Endothelial cell (in vitro differentiated cells): ENCODE data around the gene SEC14L1. TPM values are rescaled to one million over a fixed set of nuclear protein-coding genes. Genes with fewer than 3 reads are reported as not detected.
A peak's percentile ranks its signal among the peaks of the same experiment; 100 is the strongest.
"Not testable (repeated sequence)": the region's sequence is repeated elsewhere in the genome, so short reads cannot be mapped to it uniquely, and the experiment has no call there.

Source experiments
- DNase-seq: peaks from one replicate; pipeline ENCODE4 v3.0.0; 2021; ENCODE audit warnings: low spot score
- H3K27ac Mint-ChIP-seq: one replicate; pipeline ENCODE4 v1.8.0; 2021; ENCODE audit warnings: mixed read lengths, inconsistent platforms; ENCODE audit not compliant: unreplicated experiment
- H3K27me3 Mint-ChIP-seq: one replicate; pipeline ENCODE4 v1.8.0; 2021; ENCODE audit warnings: mild to moderate bottlenecking, moderate library complexity, mixed read lengths, inconsistent platforms; ENCODE audit not compliant: unreplicated experiment
- H3K36me3 Mint-ChIP-seq: one replicate; pipeline ENCODE4 v1.8.0; 2021; ENCODE audit warnings: mild to moderate bottlenecking, low read depth, mixed read lengths, inconsistent platforms; ENCODE audit not compliant: unreplicated experiment
- H3K4me1 Mint-ChIP-seq: one replicate; pipeline ENCODE4 v1.8.0; 2021; ENCODE audit warnings: mild to moderate bottlenecking, mixed read lengths, inconsistent platforms; ENCODE audit not compliant: unreplicated experiment
- H3K4me3 Mint-ChIP-seq: one replicate; pipeline ENCODE4 v1.8.0; 2021; ENCODE audit warnings: mild to moderate bottlenecking, mixed read lengths, inconsistent platforms; ENCODE audit not compliant: unreplicated experiment
- H3K9me3 Mint-ChIP-seq: one replicate; pipeline ENCODE4 v1.8.0; 2021; ENCODE audit warnings: mixed read lengths, inconsistent platforms; ENCODE audit not compliant: unreplicated experiment
- CTCF ChIP-seq: fragments of 200-600 bp; sonication (generic); IDR thresholded peaks from one replicate; pipeline ENCODE4 v1.5.0; 2021; ENCODE audit warnings: antibody characterized with exemption; ENCODE audit not compliant: unreplicated experiment
- total RNA-seq: library from RNA; stranded (reverse); fragmentation: NEBNext Ultra II Directional; extraction: Animal tissue kit (Norgen Biotek cat#: 25700); gene quantifications from one replicate; pipeline ENCODE4 v1.2.1, GENCODE V29; 2021; ENCODE audit not compliant: unreplicated experiment

The SEC14L1 gene
- total RNA-seq, 1 donor from 2014 or later = 315 TPM

DNA sequence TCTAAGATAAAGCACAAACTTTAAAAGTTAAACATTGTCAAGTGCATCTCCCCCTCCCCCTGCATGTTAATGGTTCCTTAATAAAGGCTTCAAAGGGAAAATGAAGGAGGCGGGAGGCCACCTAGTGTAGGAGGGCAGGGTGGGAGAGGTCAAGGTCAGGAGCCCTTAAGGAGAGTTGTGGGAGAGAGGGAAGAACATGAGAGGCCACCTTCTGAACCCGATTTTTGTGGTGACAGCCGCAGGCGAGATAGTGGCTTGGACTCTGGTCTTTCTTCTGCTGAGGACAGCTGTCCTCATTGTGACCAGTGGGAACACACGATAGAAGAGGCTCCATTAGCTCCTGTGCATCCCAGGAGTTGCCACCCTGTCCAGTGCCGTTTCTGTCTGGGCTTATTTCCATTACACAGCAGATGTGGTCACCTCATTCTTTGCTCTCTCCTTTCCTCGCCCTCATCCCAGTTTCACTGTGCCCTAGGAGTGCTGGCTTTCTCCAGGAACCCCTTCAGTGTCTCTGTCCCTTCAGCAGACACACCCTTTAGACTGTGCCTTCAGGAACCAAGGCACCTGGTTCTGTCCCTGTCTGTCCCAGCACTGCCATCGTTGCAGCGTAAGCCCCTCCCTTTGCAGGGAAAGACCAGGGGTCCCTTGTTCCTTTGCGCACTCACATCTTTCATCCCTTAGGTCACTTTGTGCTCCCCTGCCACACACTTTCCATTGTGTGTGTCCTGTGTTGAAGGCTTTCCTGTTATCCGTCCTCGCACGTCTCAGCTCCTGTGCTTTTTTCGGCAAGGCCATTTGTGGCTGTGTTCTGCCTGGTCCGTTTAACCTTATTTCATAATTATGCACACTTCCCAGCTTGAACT, 7.5 kb downstream of the SEC14L1 start:
- peak overlapping the region; percentile 62 for H3K27ac Mint-ChIP-seq
- H3K4me1 Mint-ChIP-seq = peaks cover 73% of the 10 kb centered on the region
- H3K9me3 Mint-ChIP-seq = no peaks in the 10 kb centered on the region
- no peak for TF ChIP-seq CTCF
- peaks cover 66% of the 10 kb centered on the region for H3K36me3 Mint-ChIP-seq
- DNase-seq = no peak
- peaks cover 2% of the 10 kb centered on the region for H3K27me3 Mint-ChIP-seq
- peak overlapping the region; percentile 59 for H3K4me3 Mint-ChIP-seq

DNA sequence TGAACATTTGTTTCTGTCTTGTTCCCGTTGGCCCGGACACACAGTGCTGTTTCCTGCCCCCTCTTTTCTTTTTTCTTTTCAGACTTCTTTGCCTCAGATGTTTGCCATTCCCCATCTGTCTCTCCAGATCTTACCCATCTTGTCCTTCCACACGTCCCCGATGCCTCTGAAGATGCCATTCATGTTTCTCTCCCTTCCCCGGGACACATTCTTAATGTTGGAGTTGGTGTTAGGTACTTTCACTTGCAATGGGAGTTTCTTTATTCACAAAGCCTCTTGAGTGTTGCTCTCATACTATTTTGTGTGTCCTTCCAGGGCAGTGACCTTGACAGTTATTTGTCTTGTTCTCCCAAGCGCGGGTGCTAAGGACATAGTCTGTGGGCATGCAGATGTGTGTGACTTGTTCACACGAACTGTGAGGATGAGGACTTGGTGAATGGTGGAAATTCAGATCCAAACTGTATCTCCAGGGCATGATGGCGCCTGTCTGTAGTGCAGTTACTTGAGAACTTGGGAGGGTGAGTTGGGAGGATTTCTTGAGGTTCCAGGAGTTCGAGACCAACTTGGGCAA, 8.3 kb downstream of the SEC14L1 start:
- H3K9me3 Mint-ChIP-seq = no peaks in the 10 kb centered on the region
- DNase-seq = no peak
- H3K36me3 Mint-ChIP-seq = peaks cover 64% of the 10 kb centered on the region
- TF ChIP-seq CTCF = no peak
- peaks cover 74% of the 10 kb centered on the region for H3K4me1 Mint-ChIP-seq
- peak overlapping the region; percentile 37 for H3K4me3 Mint-ChIP-seq
- H3K27me3 Mint-ChIP-seq = peaks cover 2% of the 10 kb centered on the region
- H3K27ac Mint-ChIP-seq = peak overlapping the region; percentile 62

DNA sequence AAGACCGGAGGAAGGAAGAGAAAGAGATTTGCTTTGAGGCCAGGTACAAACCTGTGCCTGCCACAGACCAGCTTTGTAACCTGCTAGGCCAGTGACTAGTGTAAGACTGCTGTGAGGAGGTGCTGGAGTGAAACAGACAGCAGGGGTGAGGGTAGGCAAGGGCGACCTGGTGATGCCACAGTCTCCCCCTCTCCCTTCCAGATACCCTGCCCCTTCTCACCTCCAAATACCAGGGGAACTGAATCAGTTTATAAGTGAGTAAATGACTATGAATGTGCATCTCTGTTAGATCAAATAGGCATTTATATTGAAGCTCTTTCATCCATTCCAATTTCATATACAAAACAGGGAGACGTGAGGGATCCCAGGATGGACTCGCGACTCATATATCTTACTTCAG, 9.4 kb downstream of the SEC14L1 start:
- Mint-ChIP-seq H3K4me3 (peak overlapping the region; percentile 8), H3K27ac (no peak overlapping the region)

GRCh38 chr17:77151186-77151585, 10.4 kb downstream of the SEC14L1 start:
- peaks cover 65% of the 10 kb centered on the region for H3K36me3 Mint-ChIP-seq
- H3K9me3 Mint-ChIP-seq = no peaks in the 10 kb centered on the region
- no peak overlapping the region for H3K27ac Mint-ChIP-seq
- no peak overlapping the region for H3K4me3 Mint-ChIP-seq
- no peak for DNase-seq
- peaks cover 77% of the 10 kb centered on the region for H3K4me1 Mint-ChIP-seq
- peaks cover 2% of the 10 kb centered on the region for H3K27me3 Mint-ChIP-seq
- no peak for TF ChIP-seq CTCF

More for the DNA sequence above, 9.4 kb downstream of the SEC14L1 start:
- peaks cover 78% of the 10 kb centered on the region for H3K4me1 Mint-ChIP-seq
- H3K27me3 Mint-ChIP-seq = peaks cover 2% of the 10 kb centered on the region
- no peak for DNase-seq
- no peak for TF ChIP-seq CTCF
- peaks cover 63% of the 10 kb centered on the region for H3K36me3 Mint-ChIP-seq
- H3K9me3 Mint-ChIP-seq = no peaks in the 10 kb centered on the region

DNA sequence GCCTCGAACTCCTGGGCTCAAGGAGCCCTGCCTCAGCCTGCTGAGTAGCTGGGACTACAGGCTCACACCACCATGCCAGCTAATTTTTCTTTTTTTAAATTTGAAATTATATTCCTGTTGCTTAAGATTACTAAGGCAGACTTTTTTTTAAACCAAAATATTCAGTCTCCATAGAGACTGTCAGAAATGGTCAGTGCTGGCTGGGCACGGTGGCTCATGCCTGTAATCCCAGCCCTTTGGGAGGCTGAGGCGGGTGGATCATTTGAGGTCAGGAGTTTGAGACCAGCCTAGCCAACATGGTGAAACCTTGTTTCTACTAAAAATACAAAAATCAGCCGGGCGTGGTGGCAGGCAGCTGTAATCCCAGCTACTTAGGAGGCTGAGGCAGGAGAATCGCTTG, 11.3 kb downstream of the SEC14L1 start:
- not testable (repeated sequence) for H3K27me3 Mint-ChIP-seq, H3K4me3 Mint-ChIP-seq, DNase-seq, H3K27ac Mint-ChIP-seq, H3K9me3 Mint-ChIP-seq
- Mint-ChIP-seq H3K36me3 (peaks cover 67% of the 10 kb centered on the region), H3K4me1 (peaks cover 70% of the 10 kb centered on the region)
